Measurements from ENCODE around the gene VBP1.

VBP1 gene

GRCh38 chrX:155235891-155236290, 19.6 kb downstream of the VBP1 start:
- Histone ChIP-seq H3K4me3 (ENCODE audit: low read length, poor library complexity, severe bottlenecking) (no peak overlapping the region), H3K27me3 (ENCODE audit: insufficient read depth, low read length, poor library complexity, severe bottlenecking) (no peaks in the 10 kb centered on the region), H3K4me2 (ENCODE audit: low read depth, low read length, poor library complexity, severe bottlenecking) (no peak overlapping the region), H4K20me1 (ENCODE audit: insufficient read depth, low read length, poor library complexity, severe bottlenecking) (peaks cover 5% of the 10 kb centered on the region), H3K79me2 (ENCODE audit: insufficient read depth, low read length) (peaks cover 16% of the 10 kb centered on the region), H2AFZ (ENCODE audit: low read length) (no peak overlapping the region), H3K9me2 (replicated peaks; ENCODE audit: low read depth, low read length) (no peaks in the 10 kb centered on the region), H3K9me3 (ENCODE audit: insufficient read depth, low read depth, low read length) (no peaks in the 10 kb centered on the region), H3K36me3 (ENCODE audit: insufficient read depth, low read length) (peaks cover 68% of the 10 kb centered on the region; the same call in 1 of the 2 replicates), H3K9ac (ENCODE audit: low read depth, low read length, poor library complexity, severe bottlenecking) (no peak overlapping the region), H3K4me1 (ENCODE audit: insufficient read depth, low read length, poor library complexity, severe bottlenecking) (no peaks in the 10 kb centered on the region), H3F3A (ENCODE audit: low read depth) (no peaks in the 10 kb centered on the region)
- TF ChIP-seq CTCF (conservative IDR thresholded peaks at IDR 0.05; ENCODE audit: low read length), result no peak
- TF ChIP-seq EZH2phosphoT487 (IDR thresholded peaks at IDR 0.05; ENCODE audit: borderline replicate concordance), result no peak

GRCh38 chrX:155237719-155238118, 21.5 kb downstream of the VBP1 start:
- H3K4me1 ChIP-seq (ENCODE audit: insufficient read depth, low read length, poor library complexity, severe bottlenecking), result no peaks in the 10 kb centered on the region
- H3K36me3 ChIP-seq (ENCODE audit: insufficient read depth, low read length), result peaks cover 53% of the 10 kb centered on the region; the same call in 1 of the 2 replicates

GRCh38 chrX:155242300-155242699, 26.0 kb downstream of the VBP1 start:
- no peaks in the 10 kb centered on the region for H4K20me1 ChIP-seq (ENCODE audit: insufficient read depth, low read length, poor library complexity, severe bottlenecking)
- no peaks in the 10 kb centered on the region for H3K79me2 ChIP-seq (ENCODE audit: insufficient read depth, low read length)
- peaks cover 28% of the 10 kb centered on the region; the same call in 1 of the 2 replicates for H3K36me3 ChIP-seq (ENCODE audit: insufficient read depth, low read length)
- H3K9ac ChIP-seq (ENCODE audit: low read depth, low read length, poor library complexity, severe bottlenecking), result no peak overlapping the region
- H3K4me3 ChIP-seq (ENCODE audit: low read length, poor library complexity, severe bottlenecking), result no peak overlapping the region
- no peak for TF ChIP-seq EZH2phosphoT487 (IDR thresholded peaks at IDR 0.05; ENCODE audit: borderline replicate concordance)
- TF ChIP-seq CTCF (conservative IDR thresholded peaks at IDR 0.05; ENCODE audit: low read length), result no peak
- H3K9me2 ChIP-seq (replicated peaks; ENCODE audit: low read depth, low read length), result no peaks in the 10 kb centered on the region
- no peak overlapping the region for H3K4me2 ChIP-seq (ENCODE audit: low read depth, low read length, poor library complexity, severe bottlenecking)
- H3F3A ChIP-seq (ENCODE audit: low read depth), result no peaks in the 10 kb centered on the region
- no peak overlapping the region for H2AFZ ChIP-seq (ENCODE audit: low read length)
- no peaks in the 10 kb centered on the region for H3K9me3 ChIP-seq (ENCODE audit: insufficient read depth, low read depth, low read length)
- no peaks in the 10 kb centered on the region for H3K4me1 ChIP-seq (ENCODE audit: insufficient read depth, low read length, poor library complexity, severe bottlenecking)
- H3K27me3 ChIP-seq (ENCODE audit: insufficient read depth, low read length, poor library complexity, severe bottlenecking), result no peaks in the 10 kb centered on the region

More at GRCh38 chrX:155237719-155238118, 21.5 kb downstream of the VBP1 start:
- H4K20me1 ChIP-seq (ENCODE audit: insufficient read depth, low read length, poor library complexity, severe bottlenecking), result no peaks in the 10 kb centered on the region
- no peaks in the 10 kb centered on the region for H3F3A ChIP-seq (ENCODE audit: low read depth)
- TF ChIP-seq EZH2phosphoT487 (IDR thresholded peaks at IDR 0.05; ENCODE audit: borderline replicate concordance) (no peak), CTCF (conservative IDR thresholded peaks at IDR 0.05; ENCODE audit: low read length) (no peak)
- no peak overlapping the region for H3K4me2 ChIP-seq (ENCODE audit: low read depth, low read length, poor library complexity, severe bottlenecking)
- no peak overlapping the region for H2AFZ ChIP-seq (ENCODE audit: low read length)
- peaks cover 16% of the 10 kb centered on the region; the same call in 1 of the 2 replicates for H3K79me2 ChIP-seq (ENCODE audit: insufficient read depth, low read length)
- H3K4me3 ChIP-seq (ENCODE audit: low read length, poor library complexity, severe bottlenecking), result no peak overlapping the region
- no peaks in the 10 kb centered on the region for H3K9me3 ChIP-seq (ENCODE audit: insufficient read depth, low read depth, low read length)
- no peak overlapping the region for H3K9ac ChIP-seq (ENCODE audit: low read depth, low read length, poor library complexity, severe bottlenecking)
- H3K9me2 ChIP-seq (replicated peaks; ENCODE audit: low read depth, low read length), result no peaks in the 10 kb centered on the region
- no peaks in the 10 kb centered on the region for H3K27me3 ChIP-seq (ENCODE audit: insufficient read depth, low read length, poor library complexity, severe bottlenecking)
